ENCODE results near the gene ZSCAN12. TPM values are rescaled to one million over a fixed set of nuclear protein-coding genes. Genes with fewer than 3 reads are reported as not detected.

Gene ZSCAN12
- total RNA-seq, 2 donors from 2014 or later: 10.5 to 12.8 TPM

GRCh38 chr6:28343898-28344677, 55.5 kb downstream of the ZSCAN12 start:
- no peaks in the 10 kb centered on the region for H3K36me3 ChIP-seq (ENCODE audit: control insufficient read depth, insufficient read depth, low read length)
- no peak overlapping the region for H3K27ac ChIP-seq (ENCODE audit: low read depth, low read length)
- Mint-ChIP-seq H3K9me3 (no peaks in the 10 kb centered on the region), H3K27ac (no peak overlapping the region), H3K36me3 (ENCODE audit: low read depth) (no peaks in the 10 kb centered on the region), H3K4me1 (peaks cover 5% of the 10 kb centered on the region), H3K27me3 (ENCODE audit: insufficient read depth) (peaks cover 42% of the 10 kb centered on the region), H3K4me3 (no peak overlapping the region)
- no peaks in the 10 kb centered on the region for H3K4me1 ChIP-seq (ENCODE audit: control insufficient read depth, insufficient read depth, low read length)
- WGBS, 2 experiments (ENCODE audit: insufficient coverage in 1 of 2, insufficient read length in 1 of 2): 73% methylated on average over 1 of the region's 1 CpG; no CpG with 5 or more reads in 1 of the 2 experiments
- no peak for DNase-seq
- no peak overlapping the region for H3K9ac ChIP-seq (ENCODE audit: extremely low read depth, low read length, poor library complexity, severe bottlenecking)
- peaks cover 22% of the 10 kb centered on the region for H3K27me3 ChIP-seq (ENCODE audit: control insufficient read depth, insufficient read depth, low read length, poor library complexity, severe bottlenecking)
- no peak for TF ChIP-seq CTCF (conservative IDR thresholded peaks at IDR 0.05)
- H3K4me3 ChIP-seq (ENCODE audit: low read length): no peak overlapping the region
- no peaks in the 10 kb centered on the region for H3K9me3 ChIP-seq (ENCODE audit: control insufficient read depth, low read length)

GRCh38 chr6:28340310-28341095, 59.0 kb downstream of the ZSCAN12 start:
- DNase-seq: no peak
- Histone ChIP-seq H3K4me3 (ENCODE audit: low read length) (no peak overlapping the region), H3K27ac (ENCODE audit: low read depth, low read length) (no peak overlapping the region), H3K9ac (ENCODE audit: extremely low read depth, low read length, poor library complexity, severe bottlenecking) (no peak overlapping the region), H3K9me3 (ENCODE audit: control insufficient read depth, low read length) (no peaks in the 10 kb centered on the region), H3K4me1 (ENCODE audit: control insufficient read depth, insufficient read depth, low read length) (no peaks in the 10 kb centered on the region), H3K27me3 (ENCODE audit: control insufficient read depth, insufficient read depth, low read length, poor library complexity, severe bottlenecking) (peaks cover 17% of the 10 kb centered on the region), H3K36me3 (ENCODE audit: control insufficient read depth, insufficient read depth, low read length) (no peaks in the 10 kb centered on the region)
- Mint-ChIP-seq H3K4me3 (no peak overlapping the region), H3K36me3 (ENCODE audit: low read depth) (no peaks in the 10 kb centered on the region), H3K4me1 (no peaks in the 10 kb centered on the region), H3K27ac (no peak overlapping the region), H3K9me3 (no peaks in the 10 kb centered on the region), H3K27me3 (ENCODE audit: insufficient read depth) (peaks cover 29% of the 10 kb centered on the region)
- TF ChIP-seq CTCF (conservative IDR thresholded peaks at IDR 0.05): no peak
- 91 to 100% methylated on average over 1 of the region's 1 CpG for WGBS, 2 experiments (ENCODE audit: insufficient coverage in 1 of 2, insufficient read length in 1 of 2)

- H3K27ac ChIP-seq (ENCODE audit: low read depth, low read length): no peak overlapping the region
- peaks cover 4% of the 10 kb centered on the region for H3K4me1 Mint-ChIP-seq
- no peak overlapping the region for H3K27ac Mint-ChIP-seq
- no peaks in the 10 kb centered on the region for H3K9me3 Mint-ChIP-seq
- H3K36me3 ChIP-seq (ENCODE audit: control insufficient read depth, insufficient read depth, low read length): no peaks in the 10 kb centered on the region
- no peaks in the 10 kb centered on the region for H3K9me3 ChIP-seq (ENCODE audit: control insufficient read depth, low read length)
- DNase-seq: no peak
- H3K27me3 Mint-ChIP-seq (ENCODE audit: insufficient read depth): peaks cover 10% of the 10 kb centered on the region
- no peak for TF ChIP-seq CTCF (conservative IDR thresholded peaks at IDR 0.05)
- no peaks in the 10 kb centered on the region for H3K36me3 Mint-ChIP-seq (ENCODE audit: low read depth)
- H3K9ac ChIP-seq (ENCODE audit: extremely low read depth, low read length, poor library complexity, severe bottlenecking): peak overlapping the region; percentile 97
- peak overlapping the region; percentile 95 for H3K4me3 ChIP-seq (ENCODE audit: low read length)
- H3K4me3 Mint-ChIP-seq: no peak overlapping the region
- no peaks in the 10 kb centered on the region for H3K27me3 ChIP-seq (ENCODE audit: control insufficient read depth, insufficient read depth, low read length, poor library complexity, severe bottlenecking)
- H3K4me1 ChIP-seq (ENCODE audit: control insufficient read depth, insufficient read depth, low read length): no peaks in the 10 kb centered on the region
These were observed 62.4 kb downstream of the ZSCAN12 start for GRCh38 chr6:28337121-28337520.

Data from endodermal cell (in vitro differentiated cells).